GM18517 (cell line): ENCODE data around the gene ANKRD31.
"Not testable (repeated sequence)": the region's sequence is repeated elsewhere in the genome, so short reads cannot be mapped to it uniquely, and the experiment has no call there.

Experiments
- ATAC-seq: cut with Tn5 transposase; IDR thresholded peaks from one replicate; pipeline ENCODE4 v1.9.1; 2021; ENCODE audit warnings: mild to moderate bottlenecking, moderate library complexity; ENCODE audit not compliant: unreplicated experiment

The ANKRD31 gene

GRCh38 chr5:75226916-75227315 lies 9.8 kb downstream of the ANKRD31 start:
- no peak for ATAC-seq

- no peak for ATAC-seq
Measured at GRCh38 chr5:75225506-75225905, 11.2 kb downstream of the ANKRD31 start.

GRCh38 chr5:75220787-75221186 lies 15.9 kb downstream of the ANKRD31 start:
- not testable (repeated sequence) for ATAC-seq

GRCh38 chr5:75214928-75215327 lies 21.8 kb downstream of the ANKRD31 start:
- ATAC-seq, result no peak

- no peak for ATAC-seq
Measured at GRCh38 chr5:75214409-75214808, 22.3 kb downstream of the ANKRD31 start.

GRCh38 chr5:75203604-75204003 lies 33.1 kb downstream of the ANKRD31 start:
- ATAC-seq, result no peak

- no peak for ATAC-seq
Measured at GRCh38 chr5:75202935-75203334, 33.7 kb downstream of the ANKRD31 start.

- no peak for ATAC-seq
Measured at GRCh38 chr5:75200776-75201175, 35.9 kb downstream of the ANKRD31 start.

GRCh38 chr5:75199946-75200345 lies 36.7 kb downstream of the ANKRD31 start:
- no peak for ATAC-seq

- no peak for ATAC-seq
Measured at GRCh38 chr5:75199071-75199470, 37.6 kb downstream of the ANKRD31 start.

GRCh38 chr5:75197745-75198144 lies 38.9 kb downstream of the ANKRD31 start:
- no peak for ATAC-seq

GRCh38 chr5:75192804-75193203 lies 43.9 kb downstream of the ANKRD31 start:
- no peak for ATAC-seq

GRCh38 chr5:75192264-75192663 lies 44.4 kb downstream of the ANKRD31 start:
- ATAC-seq, result no peak

GRCh38 chr5:75190227-75190626 lies 46.5 kb downstream of the ANKRD31 start:
- no peak for ATAC-seq

GRCh38 chr5:75189353-75189752 lies 47.3 kb downstream of the ANKRD31 start:
- ATAC-seq, result no peak

GRCh38 chr5:75185763-75186162 lies 50.9 kb downstream of the ANKRD31 start:
- ATAC-seq, result no peak

- ATAC-seq, result not testable (repeated sequence)
Measured at GRCh38 chr5:75176009-75176408, 60.7 kb downstream of the ANKRD31 start.

GRCh38 chr5:75174872-75175271 lies 61.8 kb downstream of the ANKRD31 start:
- not testable (repeated sequence) for ATAC-seq

- no peak for ATAC-seq
Measured at GRCh38 chr5:75169516-75169915, 67.2 kb downstream of the ANKRD31 start.

GRCh38 chr5:75168026-75168735 lies 68.5 kb downstream of the ANKRD31 start:
- no peak for ATAC-seq

GRCh38 chr5:75167345-75167744 lies 69.3 kb downstream of the ANKRD31 start:
- no peak for ATAC-seq

GRCh38 chr5:75161508-75161907 lies 75.2 kb downstream of the ANKRD31 start:
- not testable (repeated sequence) for ATAC-seq

GRCh38 chr5:75156585-75156984 lies 80.1 kb downstream of the ANKRD31 start:
- no peak for ATAC-seq
